Measurements from ENCODE around the gene ARHGAP40. TPM values are rescaled to one million over a fixed set of nuclear protein-coding genes. Genes with fewer than 3 reads are reported as not detected.

Gene ARHGAP40
- total RNA-seq (2022; extraction: Qiagen RNA extraction; ENCODE audit: low read depth), result 0.09 TPM in 1 of 5 replicates, not detected in the others

GRCh38 chr20:38601216-38602184, at the start of gene ARHGAP40:
ARHGAP40 (plus strand) TSS chr20:38601809.

GRCh38 chr20:38581013-38581412, 20.6 kb upstream of the ARHGAP40 start, which contains the start of gene ADIG:
ADIG (plus strand) TSS chr20:38581197; CDS start chr20:38581251, 54 bp downstream.

Other genes starting within 250 kb of the ARHGAP40 start
- 188 to 212 TPM (median 197 TPM) in 5 replicates for gene SNHG17, start 166.5 kb upstream of the ARHGAP40 start, total RNA-seq (2022; extraction: Qiagen RNA extraction; ENCODE audit: low read depth)
- gene RALGAPB, start 129.0 kb upstream of the ARHGAP40 start, total RNA-seq (2022; extraction: Qiagen RNA extraction; ENCODE audit: low read depth), result 12.1 to 19.4 TPM (median 17.5 TPM) in 5 replicates
- gene ADIG, start 20.6 kb upstream of the ARHGAP40 start, total RNA-seq (2022; extraction: Qiagen RNA extraction; ENCODE audit: low read depth), result not detected in 5 replicates
- not detected in 5 replicates for gene SLC32A1, start 122.7 kb downstream of the ARHGAP40 start, total RNA-seq (2022; extraction: Qiagen RNA extraction; ENCODE audit: low read depth)
- gene ACTR5, start 146.7 kb downstream of the ARHGAP40 start, total RNA-seq (2022; extraction: Qiagen RNA extraction; ENCODE audit: low read depth), result 7.2 to 10.8 TPM (median 10.3 TPM) in 5 replicates
- 0.10 to 0.12 TPM (median 0.11 TPM) in 5 replicates for gene PPP1R16B, start 203.9 kb downstream of the ARHGAP40 start, total RNA-seq (2022; extraction: Qiagen RNA extraction; ENCODE audit: low read depth)

Measured in A549 treated with DMSO at 1 μM for 4 hours (cell line).